Mucosa of rectum (tissue), 2 donors: ENCODE data around the gene STK40.

ENCODE experiments used
- H3K27ac ChIP-seq, 2 donors: one replicate each; pipeline ENCODE4 v1.7.0; 2013; ENCODE audit warnings: inconsistent platforms in 2 of 2, low read depth in 2 of 2, low read length in 2 of 2
- H3K27me3 ChIP-seq, 2 donors: one replicate each; pipeline ENCODE4 v1.7.0; 2013; ENCODE audit warnings: low read length in 2 of 2; ENCODE audit not compliant: control insufficient read depth in 2 of 2, insufficient read depth in 2 of 2
- H3K36me3 ChIP-seq, 2 donors: one replicate each; pipeline ENCODE4 v1.7.0; 2013; ENCODE audit warnings: low read length in 2 of 2; ENCODE audit not compliant: control insufficient read depth in 2 of 2, insufficient read depth in 2 of 2
- H3K4me1 ChIP-seq, 2 donors: one replicate each; pipeline ENCODE4 v1.7.0; 2013; ENCODE audit warnings: low read length in 2 of 2, mild to moderate bottlenecking in 1 of 2; ENCODE audit not compliant: control insufficient read depth in 2 of 2, insufficient read depth in 2 of 2
- H3K4me3 ChIP-seq, 2 donors: one replicate each; pipeline ENCODE4 v1.7.0; 2013; ENCODE audit warnings: low read length in 2 of 2
- H3K9ac ChIP-seq, 2 donors: one replicate each; pipeline ENCODE4 v1.7.0; 2013; ENCODE audit warnings: low read length in 2 of 2, low read depth in 1 of 2, mild to moderate bottlenecking in 1 of 2
- H3K9me3 ChIP-seq, 2 donors: one replicate each; pipeline ENCODE4 v1.7.0; 2013; ENCODE audit warnings: low read length in 2 of 2; ENCODE audit not compliant: control insufficient read depth in 2 of 2
- donor health status: healthy.
- donor health status: Normal muscosa, but diverticular disease.

STK40 gene

DNA sequence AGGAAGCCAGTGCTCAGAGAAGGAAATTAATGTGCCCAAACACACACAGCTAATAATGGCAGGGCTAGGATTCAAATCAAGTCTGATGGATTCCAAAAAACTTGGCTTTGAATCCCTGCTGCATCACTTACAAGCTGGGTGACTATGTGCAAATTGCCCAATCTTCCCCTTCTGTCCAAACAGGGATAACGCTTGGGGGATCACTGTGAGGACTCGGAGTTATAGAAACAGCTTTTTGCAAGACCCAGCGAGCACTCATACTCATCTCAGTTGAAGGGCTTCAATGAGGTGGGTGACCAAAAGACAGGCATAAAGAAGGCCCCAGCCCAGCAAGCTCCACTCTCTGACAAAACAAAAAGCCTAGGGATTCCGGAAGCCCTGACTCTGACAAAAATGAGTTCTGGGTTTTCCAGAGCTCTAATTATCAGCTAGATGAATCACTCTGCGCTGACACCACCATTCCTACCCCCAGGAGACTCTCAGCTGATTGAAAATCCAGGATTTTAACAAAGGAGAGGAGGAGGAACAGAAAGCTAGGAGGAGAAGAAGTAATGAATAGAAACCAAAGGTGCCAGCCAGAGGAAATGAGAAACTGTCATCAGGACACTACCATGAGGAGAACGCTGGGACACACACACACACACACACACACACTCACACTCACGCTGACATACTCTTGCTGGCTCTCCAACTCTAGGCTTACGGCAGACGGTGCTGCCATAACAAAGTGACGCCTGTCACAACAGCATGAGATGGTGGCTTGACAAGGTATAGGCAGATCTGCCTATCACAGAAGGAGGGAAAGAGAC is 1.6 kb upstream of the STK40 start:
- no peaks in the 10 kb centered on the region for H3K27me3 ChIP-seq
- H3K4me3 ChIP-seq = peak overlapping the region; percentile 79 to 80
- H3K27ac ChIP-seq = peak overlapping the region; percentile 96 to 98
- no peaks in the 10 kb centered on the region for H3K9me3 ChIP-seq
- peak overlapping the region; percentile 76 to 83 for H3K9ac ChIP-seq
- peaks cover 10 to 12% of the 10 kb centered on the region in 2 donors for H3K36me3 ChIP-seq
- H3K4me1 ChIP-seq = peaks cover 36 to 39% of the 10 kb centered on the region in 2 donors

DNA sequence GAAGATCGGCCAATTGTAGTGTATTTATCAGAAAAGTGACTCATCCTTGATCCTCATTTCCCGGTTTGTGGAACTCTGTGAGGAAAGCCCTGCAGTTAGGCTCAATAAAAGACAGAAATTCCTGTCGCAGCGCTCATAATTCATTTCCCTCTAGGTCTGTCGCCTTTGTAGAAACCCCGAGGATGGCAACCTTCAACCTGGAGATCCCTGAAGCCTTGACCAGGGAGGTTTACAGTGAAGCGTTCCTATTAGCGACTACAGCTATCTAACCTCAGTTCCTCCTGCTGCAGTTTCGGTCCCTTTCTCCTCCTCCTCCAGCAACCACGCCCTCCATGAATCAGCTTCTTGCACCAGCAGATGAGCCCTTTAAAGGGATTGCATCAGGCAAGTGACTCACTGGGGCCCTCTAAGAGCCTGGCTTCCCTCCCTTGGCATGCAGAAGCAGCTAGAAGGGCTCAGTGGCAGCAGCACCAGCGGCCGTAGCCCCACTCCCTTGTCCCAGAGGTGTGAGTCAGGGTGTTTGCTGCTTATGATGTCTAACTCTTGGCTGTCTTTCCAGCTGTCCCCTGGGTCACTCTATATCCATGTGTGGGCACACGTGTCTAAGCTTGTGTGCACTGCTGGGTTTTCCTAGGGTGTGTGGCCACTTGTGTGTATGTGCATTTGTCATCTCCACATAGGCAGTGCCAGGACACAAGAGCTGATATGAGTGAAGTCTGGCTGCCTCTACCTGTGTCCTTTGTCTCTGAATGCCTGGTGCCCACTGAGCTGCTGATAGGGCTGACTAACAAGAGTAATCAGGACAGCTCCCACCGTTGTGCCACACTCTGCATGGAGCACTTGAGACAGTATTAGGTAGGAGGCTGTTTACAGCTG is 779 bp upstream of the STK40 start:
- Histone ChIP-seq H3K9me3 (no peaks in the 10 kb centered on the region), H3K27ac (peak overlapping the region; percentile 96 to 98), H3K9ac (peak overlapping the region; percentile 76 to 83), H3K4me3 (peak overlapping the region; percentile 79 to 80), H3K4me1 (peaks cover 36 to 39% of the 10 kb centered on the region in 2 donors), H3K27me3 (no peaks in the 10 kb centered on the region), H3K36me3 (peaks cover 8% of the 10 kb centered on the region in 2 donors)

DNA sequence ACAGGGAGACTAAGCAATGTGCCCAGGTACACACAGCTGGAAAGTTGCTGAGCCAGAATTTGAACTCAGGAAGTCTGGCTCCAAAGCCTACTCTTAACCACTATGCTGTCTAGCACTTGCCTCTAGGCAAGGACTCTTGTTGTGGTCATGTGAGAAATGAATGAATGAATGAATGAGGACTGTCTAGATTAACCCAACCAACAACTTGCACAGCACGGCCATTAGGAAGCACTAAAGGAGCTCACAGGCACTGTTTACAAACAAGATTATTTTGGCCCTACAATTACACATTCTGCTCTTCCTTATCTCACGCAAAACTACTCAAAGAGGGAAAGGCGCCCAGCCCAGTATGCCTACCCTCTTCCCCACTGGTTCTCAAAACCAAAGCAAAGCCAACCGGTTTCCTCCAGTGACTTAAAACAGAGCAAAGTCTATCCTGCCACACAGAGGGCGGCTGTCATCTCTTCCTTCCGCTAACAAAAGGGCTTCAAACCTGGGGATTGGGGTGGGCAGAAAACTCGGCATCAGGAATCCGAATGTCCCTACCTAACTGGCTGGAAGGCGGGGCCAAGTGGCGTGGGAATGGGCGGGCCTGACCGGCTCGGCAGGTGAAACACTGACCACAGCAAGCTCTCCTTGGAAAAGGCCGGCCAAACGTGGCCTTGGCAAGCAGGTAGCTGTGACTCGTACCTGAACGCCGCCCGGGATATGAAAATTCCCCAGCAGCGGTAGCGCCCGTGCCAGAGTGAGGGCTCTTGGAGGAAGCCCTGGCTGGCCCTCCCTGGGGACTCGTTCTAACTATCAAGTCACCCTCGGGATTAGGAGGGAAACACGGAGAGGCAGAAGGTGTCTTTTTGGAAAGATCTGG is 948 bp downstream of the STK40 start:
- Histone ChIP-seq H3K4me3 (peak overlapping the region; percentile 72 to 95), H3K27me3 (no peaks in the 10 kb centered on the region), H3K9ac (peak overlapping the region; percentile 95 to 98), H3K9me3 (no peaks in the 10 kb centered on the region), H3K27ac (peak overlapping the region; percentile 92 to 98), H3K36me3 (no peaks in the 10 kb centered on the region), H3K4me1 (peaks cover 34 to 43% of the 10 kb centered on the region in 2 donors)

DNA sequence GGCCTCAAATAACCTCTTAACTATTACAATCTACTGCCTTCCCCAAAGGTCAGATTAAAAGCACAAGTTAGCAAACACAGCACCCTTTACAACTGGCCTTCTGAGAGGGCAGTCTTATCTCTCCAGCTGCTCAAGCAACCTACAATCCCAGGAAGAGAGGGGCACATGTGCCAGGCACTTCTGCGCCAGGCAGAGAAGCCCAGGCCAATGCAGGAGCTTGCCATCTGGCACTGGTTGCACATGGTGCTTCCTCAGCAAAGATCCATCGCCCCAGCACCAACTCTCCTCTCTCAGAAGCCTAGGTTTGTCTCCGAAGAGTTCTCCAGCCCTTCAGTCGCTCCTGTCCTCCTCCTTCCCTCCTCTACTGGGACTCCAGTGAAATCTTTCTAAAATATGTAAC is 2.5 kb downstream of the STK40 start:
- peaks cover 31 to 43% of the 10 kb centered on the region in 2 donors for H3K4me1 ChIP-seq
- peak overlapping the region in 1 of 2 donors; percentile 20 for H3K9ac ChIP-seq
- no peak overlapping the region for H3K4me3 ChIP-seq
- H3K9me3 ChIP-seq = no peaks in the 10 kb centered on the region
- no peaks in the 10 kb centered on the region for H3K27me3 ChIP-seq
- H3K36me3 ChIP-seq = no peaks in the 10 kb centered on the region
- no peak overlapping the region for H3K27ac ChIP-seq

DNA sequence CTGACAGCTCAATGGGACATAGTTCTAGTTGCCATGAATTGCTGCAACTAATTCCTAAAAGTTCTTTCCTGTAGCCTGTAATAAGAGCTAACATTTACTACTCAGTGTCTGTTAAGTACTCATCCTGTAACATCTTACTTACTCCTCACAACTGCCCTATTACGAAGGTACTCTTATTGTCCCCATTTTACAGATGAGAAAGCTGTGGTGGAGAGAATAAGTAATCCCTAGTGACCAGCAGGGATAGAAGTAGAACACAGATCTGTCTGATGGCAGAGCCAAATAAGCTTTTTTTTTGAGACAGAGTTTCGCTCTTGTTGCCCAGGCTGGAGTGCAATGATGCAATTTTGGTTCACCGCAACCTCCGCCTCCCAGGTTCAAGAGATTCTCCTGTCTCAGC is 3.1 kb downstream of the STK40 start:
- H3K4me1 ChIP-seq = peaks cover 33 to 38% of the 10 kb centered on the region in 2 donors
- H3K27me3 ChIP-seq = no peaks in the 10 kb centered on the region
- no peak overlapping the region for H3K27ac ChIP-seq
- H3K4me3 ChIP-seq = no peak overlapping the region
- H3K9me3 ChIP-seq = no peaks in the 10 kb centered on the region
- no peak overlapping the region for H3K9ac ChIP-seq
- H3K36me3 ChIP-seq = peaks cover under 1 to 1% of the 10 kb centered on the region in 2 donors

DNA sequence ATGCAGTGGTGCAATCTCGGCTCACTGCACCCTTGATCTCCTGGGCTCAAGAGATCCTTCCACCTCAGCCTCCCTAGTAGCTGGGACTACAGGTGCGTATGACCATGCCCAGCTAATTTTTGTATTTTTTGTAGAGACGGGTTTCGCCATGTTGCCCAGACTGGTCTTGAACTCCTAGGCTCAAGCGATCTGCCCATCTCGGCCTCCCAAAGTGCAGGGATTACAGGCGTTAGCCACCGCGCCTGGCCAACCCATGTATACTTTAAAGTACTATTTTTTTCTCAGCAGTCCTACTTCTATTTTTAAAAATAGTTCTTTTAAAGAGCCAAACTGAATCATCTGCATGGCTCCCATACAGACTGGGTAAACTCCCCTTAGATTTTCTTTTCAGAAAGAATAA is 3.5 kb downstream of the STK40 start:
- no peaks in the 10 kb centered on the region for H3K27me3 ChIP-seq
- H3K36me3 ChIP-seq = peaks cover 3 to 4% of the 10 kb centered on the region in 2 donors
- peaks cover 31 to 34% of the 10 kb centered on the region in 2 donors for H3K4me1 ChIP-seq
- no peak overlapping the region for H3K4me3 ChIP-seq
- H3K27ac ChIP-seq = no peak overlapping the region
- H3K9me3 ChIP-seq = no peaks in the 10 kb centered on the region
- H3K9ac ChIP-seq = no peak overlapping the region

DNA sequence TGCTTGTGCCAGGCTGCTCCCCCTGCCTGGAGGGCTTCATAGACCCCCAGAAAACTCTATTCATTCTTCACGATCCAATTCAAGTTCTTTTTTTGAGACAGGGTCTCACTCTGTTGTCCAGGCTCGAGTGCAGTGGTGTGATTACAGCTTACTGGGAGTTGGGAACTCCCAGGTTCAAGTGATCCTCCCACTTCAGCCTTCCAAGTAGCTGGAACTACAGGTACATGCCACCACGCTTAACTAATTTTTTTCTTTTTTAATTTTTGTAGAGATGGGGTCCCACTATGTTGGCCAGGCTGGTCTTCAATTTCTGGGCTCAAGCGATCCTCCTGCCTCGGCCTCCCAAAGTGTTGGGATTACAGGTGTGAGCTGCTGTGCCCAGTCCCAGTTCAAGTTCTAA is 4.3 kb downstream of the STK40 start:
- peaks cover 24 to 26% of the 10 kb centered on the region in 2 donors for H3K4me1 ChIP-seq

DNA sequence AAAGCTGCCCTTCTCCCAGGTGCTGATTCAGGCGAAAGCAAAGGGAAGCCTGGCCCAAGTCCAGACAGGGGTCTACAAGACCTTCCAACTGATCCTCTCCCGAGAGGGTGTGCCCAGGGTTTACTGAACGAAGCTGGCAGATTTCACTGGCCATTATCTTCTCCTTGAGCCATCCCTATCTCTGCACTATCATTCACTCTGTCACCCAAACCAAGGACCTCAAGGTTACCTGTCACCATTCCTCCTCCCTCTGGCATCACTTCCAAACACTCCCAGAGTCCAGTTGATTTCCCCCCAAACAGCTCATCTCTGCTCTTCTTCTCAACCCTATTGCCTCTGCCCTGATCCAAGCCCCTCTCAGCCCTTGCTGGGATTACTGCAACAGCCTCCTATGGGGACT is 4.9 kb downstream of the STK40 start:
- Histone ChIP-seq H3K27me3 (no peaks in the 10 kb centered on the region), H3K27ac (no peak overlapping the region), H3K4me3 (no peak overlapping the region), H3K9me3 (no peaks in the 10 kb centered on the region), H3K36me3 (peaks cover 3 to 4% of the 10 kb centered on the region in 2 donors), H3K9ac (no peak overlapping the region), H3K4me1 (peaks cover 24 to 28% of the 10 kb centered on the region in 2 donors)

More for the DNA sequence above, 4.3 kb downstream of the STK40 start:
- Histone ChIP-seq H3K9me3 (no peaks in the 10 kb centered on the region), H3K27ac (no peak overlapping the region), H3K4me3 (no peak overlapping the region), H3K9ac (no peak overlapping the region), H3K36me3 (peaks cover 3 to 4% of the 10 kb centered on the region in 2 donors), H3K27me3 (no peaks in the 10 kb centered on the region)

DNA sequence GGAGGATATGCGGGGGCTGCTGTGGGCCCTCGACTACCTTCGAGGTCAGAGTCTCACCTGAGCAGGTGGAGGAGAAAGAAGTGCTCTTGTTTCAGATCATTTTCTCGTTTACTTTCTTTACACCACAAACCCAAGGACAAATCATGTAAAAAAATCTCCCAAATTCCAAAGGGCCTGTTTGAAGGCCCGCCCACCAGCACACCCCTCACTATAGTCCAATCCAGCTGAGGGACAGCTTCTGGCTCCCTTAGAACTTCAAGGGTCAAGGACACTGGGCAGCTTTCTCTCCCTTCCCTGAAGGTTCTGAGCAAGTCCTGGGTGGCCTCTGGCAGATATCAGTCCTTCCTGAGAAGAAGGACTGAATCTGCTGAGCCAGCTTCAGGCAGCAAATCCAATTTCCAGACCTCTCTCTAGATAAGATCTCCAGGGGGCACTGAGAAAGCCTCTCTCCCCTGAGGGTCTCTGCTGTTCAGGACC is 5.5 kb downstream of the STK40 start:
- no peak overlapping the region for H3K4me3 ChIP-seq
- H3K27me3 ChIP-seq = no peaks in the 10 kb centered on the region
- peaks cover 22 to 31% of the 10 kb centered on the region in 2 donors for H3K4me1 ChIP-seq
- no peak overlapping the region for H3K27ac ChIP-seq
- H3K36me3 ChIP-seq = peaks cover 3 to 4% of the 10 kb centered on the region in 2 donors
- H3K9ac ChIP-seq = no peak overlapping the region
- no peaks in the 10 kb centered on the region for H3K9me3 ChIP-seq
